ENCODE results near the gene ELL.

The ELL gene

GRCh38 chr19:18557411-18558201 lies 35.7 kb upstream of the ELL start, which contains the start of gene KXD1:
KXD1 (plus strand) TSS chr19:18557870; CDS start chr19:18562057, 4,187 bp downstream.
- H3K4me3 ChIP-seq (replicated peaks; ENCODE audit: low read depth, low read length): peak within 1 kb of the TSS; percentile 78
- no peak for TF ChIP-seq CTCF (IDR thresholded peaks at IDR 0.05; ENCODE audit: low read depth, low read length, missing control alignments)
- peak; percentile 97 for DNase-seq (ENCODE audit: extremely low read depth, low read depth)

- TF ChIP-seq CTCF (IDR thresholded peaks at IDR 0.05; ENCODE audit: low read depth, low read length, missing control alignments): no peak
- no peak for DNase-seq (ENCODE audit: extremely low read depth, low read depth)
- H3K4me3 ChIP-seq (replicated peaks; ENCODE audit: low read depth, low read length): no peak overlapping the region
Observed at GRCh38 chr19:18551631-18552030, 29.8 kb upstream of the ELL start.

- DNase-seq (ENCODE audit: extremely low read depth, low read depth): no peak
- no peak for TF ChIP-seq CTCF (IDR thresholded peaks at IDR 0.05; ENCODE audit: low read depth, low read length, missing control alignments)
Observed at GRCh38 chr19:18543814-18544475, 22.1 kb upstream of the ELL start.

GRCh38 chr19:18542941-18543813 lies 21.3 kb upstream of the ELL start, which contains the start of gene FKBP8:
FKBP8 (minus strand) TSS chr19:18543573; CDS start chr19:18541970, 1,603 bp downstream.
- peak within 1 kb of the TSS; percentile 57 for H3K4me3 ChIP-seq (replicated peaks; ENCODE audit: low read depth, low read length)
- no peak for DNase-seq (ENCODE audit: extremely low read depth, low read depth)
- TF ChIP-seq CTCF (IDR thresholded peaks at IDR 0.05; ENCODE audit: low read depth, low read length, missing control alignments): no peak

More at GRCh38 chr19:18543814-18544475, 22.1 kb upstream of the ELL start:
- H3K4me3 ChIP-seq (replicated peaks; ENCODE audit: low read depth, low read length): peak overlapping the region; percentile 57

- peak overlapping the region; percentile 57 for H3K4me3 ChIP-seq (replicated peaks; ENCODE audit: low read depth, low read length)
- no peak for DNase-seq (ENCODE audit: extremely low read depth, low read depth)
- TF ChIP-seq CTCF (IDR thresholded peaks at IDR 0.05; ENCODE audit: low read depth, low read length, missing control alignments): no peak
Observed at GRCh38 chr19:18541992-18542940, 20.4 kb upstream of the ELL start.
